ENCODE data around the gene SLC51B.

The SLC51B gene

DNA sequence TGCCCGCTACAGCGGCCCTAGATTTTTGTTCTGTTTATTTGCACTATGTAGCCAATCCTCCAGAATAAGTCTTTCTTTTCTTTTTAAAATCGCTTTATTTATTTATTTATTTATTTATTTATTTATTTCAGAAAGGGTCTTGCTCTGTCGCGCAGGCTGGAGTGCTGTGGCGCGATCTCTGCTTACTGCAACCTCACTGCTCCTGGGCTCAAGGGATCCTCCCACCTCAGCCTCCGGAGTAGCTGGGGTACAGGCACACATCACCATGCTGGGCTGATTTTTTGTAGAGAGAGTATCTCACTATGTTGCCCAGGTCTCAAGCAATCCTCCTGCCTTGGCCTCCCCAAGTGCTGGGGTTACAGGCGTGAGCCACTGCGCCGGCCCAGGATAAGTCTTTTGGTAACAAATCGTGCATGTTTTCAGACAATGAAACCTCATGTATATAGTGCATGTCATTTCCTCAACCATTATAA, 15.4 kb upstream of the SLC51B start:
- Histone ChIP-seq H3K4me1 (ENCODE audit: low read depth, poor library complexity, severe bottlenecking) (peaks cover 12% of the 10 kb centered on the region), H3K4me3 (IDR thresholded peaks at IDR 0.05; ENCODE audit: insufficient read depth, low read depth, low read length) (no peak overlapping the region), H3K27me3 (ENCODE audit: insufficient read depth, low read depth) (no peaks in the 10 kb centered on the region), H3K36me3 (ENCODE audit: insufficient read depth) (no peaks in the 10 kb centered on the region; the same call in 1 of the 2 replicates), H3K4me2 (no peak overlapping the region), H4K20me1 (ENCODE audit: insufficient read depth) (no peaks in the 10 kb centered on the region), H3K9ac (no peak overlapping the region), H3K27ac (no peak overlapping the region), H2AFZ (ENCODE audit: low read depth) (peak overlapping the region; percentile 82; the same call in 1 of the 2 replicates), H3K79me2 (ENCODE audit: insufficient read depth, low read depth) (no peaks in the 10 kb centered on the region; the same call in 1 of the 2 replicates)
- TF ChIP-seq, protein P1, sequence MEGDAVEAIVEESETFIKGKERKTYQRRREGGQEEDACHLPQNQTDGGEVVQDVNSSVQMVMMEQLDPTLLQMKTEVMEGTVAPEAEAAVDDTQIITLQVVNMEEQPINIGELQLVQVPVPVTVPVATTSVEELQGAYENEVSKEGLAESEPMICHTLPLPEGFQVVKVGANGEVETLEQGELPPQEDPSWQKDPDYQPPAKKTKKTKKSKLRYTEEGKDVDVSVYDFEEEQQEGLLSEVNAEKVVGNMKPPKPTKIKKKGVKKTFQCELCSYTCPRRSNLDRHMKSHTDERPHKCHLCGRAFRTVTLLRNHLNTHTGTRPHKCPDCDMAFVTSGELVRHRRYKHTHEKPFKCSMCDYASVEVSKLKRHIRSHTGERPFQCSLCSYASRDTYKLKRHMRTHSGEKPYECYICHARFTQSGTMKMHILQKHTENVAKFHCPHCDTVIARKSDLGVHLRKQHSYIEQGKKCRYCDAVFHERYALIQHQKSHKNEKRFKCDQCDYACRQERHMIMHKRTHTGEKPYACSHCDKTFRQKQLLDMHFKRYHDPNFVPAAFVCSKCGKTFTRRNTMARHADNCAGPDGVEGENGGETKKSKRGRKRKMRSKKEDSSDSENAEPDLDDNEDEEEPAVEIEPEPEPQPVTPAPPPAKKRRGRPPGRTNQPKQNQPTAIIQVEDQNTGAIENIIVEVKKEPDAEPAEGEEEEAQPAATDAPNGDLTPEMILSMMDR (conservative IDR thresholded peaks at IDR 0.05; ENCODE audit: low read depth, low read length): no peak

DNA sequence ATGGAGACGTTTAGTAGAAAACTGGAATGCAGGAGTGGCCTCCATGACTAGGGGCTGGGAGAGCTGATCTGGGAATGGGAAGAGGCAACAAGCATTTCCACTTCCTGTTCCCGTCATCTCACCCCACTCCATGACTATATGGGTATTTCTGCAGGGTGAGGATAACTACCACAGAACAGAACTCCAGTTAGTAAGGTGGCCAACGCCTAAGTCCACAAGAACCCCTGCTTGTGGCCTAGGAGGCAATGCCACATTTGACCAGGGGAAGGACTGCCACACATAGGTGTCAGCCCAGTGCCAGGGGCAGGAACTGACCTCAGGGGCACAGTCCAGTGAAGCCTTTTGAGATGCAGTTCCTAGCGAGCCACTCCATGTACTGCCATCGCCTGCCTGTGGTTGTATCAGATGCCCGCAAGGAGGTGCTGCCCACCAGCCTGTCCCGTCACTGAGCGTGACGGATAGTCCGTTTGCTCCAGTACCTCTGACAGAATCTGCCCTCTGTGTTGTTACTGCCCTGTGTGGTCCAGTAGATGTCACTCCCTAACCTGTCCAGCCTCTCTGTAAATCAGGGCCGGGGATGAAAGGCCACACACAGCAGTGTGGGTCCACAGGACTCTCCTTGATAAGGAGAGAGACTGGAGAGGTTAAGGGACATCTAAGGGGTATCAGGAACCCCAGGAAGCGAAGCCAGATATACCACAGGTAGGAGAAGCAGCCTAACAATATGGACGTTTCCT, 12.2 kb upstream of the SLC51B start:
- Histone ChIP-seq H2AFZ (ENCODE audit: low read depth) (no peak overlapping the region), H3K4me2 (no peak overlapping the region), H3K4me3 (IDR thresholded peaks at IDR 0.05; ENCODE audit: insufficient read depth, low read depth, low read length) (no peak overlapping the region), H3K27me3 (ENCODE audit: insufficient read depth, low read depth) (no peaks in the 10 kb centered on the region), H3K27ac (no peak overlapping the region), H4K20me1 (ENCODE audit: insufficient read depth) (no peaks in the 10 kb centered on the region), H3K4me1 (ENCODE audit: low read depth, poor library complexity, severe bottlenecking) (peaks cover 6% of the 10 kb centered on the region), H3K79me2 (ENCODE audit: insufficient read depth, low read depth) (no peaks in the 10 kb centered on the region; the same call in 1 of the 2 replicates), H3K36me3 (ENCODE audit: insufficient read depth) (no peaks in the 10 kb centered on the region), H3K9ac (no peak overlapping the region)
- TF ChIP-seq, protein P1 (conservative IDR thresholded peaks at IDR 0.05; ENCODE audit: low read depth, low read length): no peak

DNA sequence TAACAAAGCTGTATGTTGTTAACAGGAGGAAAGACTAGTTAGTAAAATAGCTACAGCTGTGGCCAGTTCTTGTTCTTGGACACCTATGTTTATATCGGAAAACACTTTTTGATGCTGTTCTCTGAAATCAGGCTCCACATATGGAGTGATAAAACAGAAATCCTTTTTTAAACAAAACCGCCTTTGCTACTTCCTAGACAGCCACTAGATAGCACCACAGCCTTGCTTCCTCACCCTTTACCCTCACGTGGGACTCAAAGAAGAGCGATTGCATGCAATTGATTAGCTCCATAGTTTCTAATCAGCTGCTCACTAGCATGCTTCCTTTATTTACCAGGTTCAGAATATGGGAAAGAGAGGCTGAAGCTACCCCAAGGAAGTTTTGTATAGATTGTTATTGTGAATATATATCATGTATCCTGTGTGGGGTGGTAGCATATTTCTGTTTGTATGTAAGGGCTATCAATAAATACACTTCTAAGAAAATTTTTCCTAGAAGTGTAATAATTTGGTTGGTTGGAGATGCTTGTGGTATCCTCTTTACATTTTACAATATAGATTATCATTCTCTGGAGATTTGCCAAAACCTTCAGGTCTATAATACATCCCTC, 11.4 kb upstream of the SLC51B start:
- TF ChIP-seq, protein P1 (conservative IDR thresholded peaks at IDR 0.05; ENCODE audit: low read depth, low read length): no peak

DNA sequence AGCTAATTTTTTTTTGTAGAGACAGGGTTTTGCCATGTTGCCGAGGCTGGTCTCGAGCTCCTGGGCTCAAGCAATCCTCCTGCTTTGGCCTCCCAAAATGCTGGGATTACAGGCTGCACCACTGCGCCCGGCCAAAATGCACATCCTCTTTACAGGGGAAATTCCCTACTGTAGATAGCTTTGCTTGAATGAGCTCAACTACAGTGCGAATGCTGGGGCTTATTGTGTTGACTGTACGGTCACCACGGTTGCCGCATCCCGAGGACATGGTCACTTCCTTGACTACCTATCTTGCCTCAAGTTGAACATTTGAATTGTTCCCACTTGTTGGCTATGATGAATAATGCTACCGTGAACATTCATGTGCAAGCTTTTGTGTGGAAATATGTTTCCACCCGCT, 10.5 kb upstream of the SLC51B start:
- H3K4me1 ChIP-seq (ENCODE audit: low read depth, poor library complexity, severe bottlenecking): no peaks in the 10 kb centered on the region
- no peak overlapping the region for H3K4me2 ChIP-seq
- TF ChIP-seq, protein P1 (conservative IDR thresholded peaks at IDR 0.05; ENCODE audit: low read depth, low read length): no peak
- no peaks in the 10 kb centered on the region for H3K79me2 ChIP-seq (ENCODE audit: insufficient read depth, low read depth)
- no peaks in the 10 kb centered on the region for H3K36me3 ChIP-seq (ENCODE audit: insufficient read depth)
- no peak overlapping the region for H3K4me3 ChIP-seq (IDR thresholded peaks at IDR 0.05; ENCODE audit: insufficient read depth, low read depth, low read length)
- no peak overlapping the region for H3K9ac ChIP-seq
- H4K20me1 ChIP-seq (ENCODE audit: insufficient read depth): no peaks in the 10 kb centered on the region
- H3K27me3 ChIP-seq (ENCODE audit: insufficient read depth, low read depth): no peaks in the 10 kb centered on the region
- no peak overlapping the region for H3K27ac ChIP-seq
- H2AFZ ChIP-seq (ENCODE audit: low read depth): no peak overlapping the region

More for the DNA sequence above, 11.4 kb upstream of the SLC51B start:
- no peaks in the 10 kb centered on the region for H3K4me1 ChIP-seq (ENCODE audit: low read depth, poor library complexity, severe bottlenecking)
- H3K4me3 ChIP-seq (IDR thresholded peaks at IDR 0.05; ENCODE audit: insufficient read depth, low read depth, low read length): no peak overlapping the region
- H3K36me3 ChIP-seq (ENCODE audit: insufficient read depth): no peaks in the 10 kb centered on the region
- H3K27ac ChIP-seq: no peak overlapping the region
- no peak overlapping the region for H3K9ac ChIP-seq
- no peaks in the 10 kb centered on the region for H4K20me1 ChIP-seq (ENCODE audit: insufficient read depth)
- H2AFZ ChIP-seq (ENCODE audit: low read depth): 0 out of 2 replicates have a peak overlapping the region, but pooled peaks have one; percentile 19
- no peaks in the 10 kb centered on the region for H3K27me3 ChIP-seq (ENCODE audit: insufficient read depth, low read depth)
- H3K4me2 ChIP-seq: no peak overlapping the region
- no peaks in the 10 kb centered on the region for H3K79me2 ChIP-seq (ENCODE audit: insufficient read depth, low read depth)
